Retinal pigment epithelial cell (primary cell): ENCODE measurements around the gene DMRTA1.
"Not testable (repeated sequence)": the region's sequence is repeated elsewhere in the genome, so short reads cannot be mapped to it uniquely, and the experiment has no call there.

Experiments
- DNase-seq: peaks from one replicate; pipeline ENCODE4 v3.0.0-alpha.2; 2010; ENCODE audit warnings: low read depth
- H3K4me3 ChIP-seq: 2 replicates; pipeline ENCODE4 v1.5.1; 2011; ENCODE audit warnings: mild to moderate bottlenecking, low read length, control low read depth, moderate library complexity
- CTCF ChIP-seq: conservative IDR thresholded peaks from 2 replicates; pipeline ENCODE4 v1.5.1; 2011; ENCODE audit warnings: low read depth, low read length, control low read depth, inconsistent platforms

Gene DMRTA1

GRCh38 chr9:22457448-22457847 is 10.8 kb downstream of the DMRTA1 start:
- no peak overlapping the region for H3K4me3 ChIP-seq
- no peak for DNase-seq
- TF ChIP-seq CTCF = no peak

GRCh38 chr9:22463205-22463604 is 16.6 kb downstream of the DMRTA1 start:
- no peak for TF ChIP-seq CTCF
- no peak overlapping the region for H3K4me3 ChIP-seq
- no peak for DNase-seq

GRCh38 chr9:22469928-22470544 is 23.4 kb downstream of the DMRTA1 start:
- DNase-seq = no peak
- H3K4me3 ChIP-seq = no peak overlapping the region
- peak; percentile 80 for TF ChIP-seq CTCF

GRCh38 chr9:22481566-22481965 is 34.9 kb downstream of the DMRTA1 start:
- no peak for TF ChIP-seq CTCF
- no peak overlapping the region for H3K4me3 ChIP-seq
- DNase-seq = no peak

GRCh38 chr9:22483528-22484070 is 37.0 kb downstream of the DMRTA1 start:
- TF ChIP-seq CTCF = no peak
- DNase-seq = no peak

GRCh38 chr9:22496197-22496596 is 49.6 kb downstream of the DMRTA1 start:
- DNase-seq, H3K4me3 ChIP-seq: not testable (repeated sequence)

More at GRCh38 chr9:22483528-22484070, 37.0 kb downstream of the DMRTA1 start:
- no peak overlapping the region for H3K4me3 ChIP-seq
